Measurements from ENCODE around the gene NDFIP2.
A peak's percentile ranks its signal among the peaks of the same experiment; 100 is the strongest.

The NDFIP2 gene

GRCh38 chr13:79475569-79475968, 5.4 kb upstream of the NDFIP2 start:
- no peak for DNase-seq (ENCODE audit: low spot score)
- ChIA-PET POLR2A (ENCODE audit: low non-redundant PET) (no interaction called here), CTCF (interaction anchor here (0.6 kb wide), 1 partner anchor 37 kb away, joined by 3 read pairs; no protein-coding TSS in a partner anchor)
- H3K27ac ChIP-seq, result no peak overlapping the region
- TF ChIP-seq CTCF (conservative IDR thresholded peaks at IDR 0.05; ENCODE audit: low read depth), result no peak

- ChIA-PET CTCF (interaction anchor here (0.6 kb wide), 1 partner anchor 14 kb away, joined by 6 read pairs; no protein-coding TSS in a partner anchor), POLR2A (ENCODE audit: low non-redundant PET) (no interaction called here)
- no peak for DNase-seq (ENCODE audit: low spot score)
- TF ChIP-seq CTCF (conservative IDR thresholded peaks at IDR 0.05; ENCODE audit: low read depth), result no peak
- H3K27ac ChIP-seq, result no peak overlapping the region
Measured at GRCh38 chr13:79477968-79478367, 3.0 kb upstream of the NDFIP2 start.

GRCh38 chr13:79479882-79480281, 1.1 kb upstream of the NDFIP2 start:
- ChIA-PET CTCF (no interaction called here), POLR2A (ENCODE audit: low non-redundant PET) (no interaction called here)
- no peak for DNase-seq (ENCODE audit: low spot score)
- H3K27ac ChIP-seq, result 0 out of 2 replicates have a peak overlapping the region, but pooled peaks have one; percentile 19
- TF ChIP-seq CTCF (conservative IDR thresholded peaks at IDR 0.05; ENCODE audit: low read depth), result no peak

GRCh38 chr13:79481685-79482052, 714 bp downstream of the NDFIP2 start:
- H3K27ac ChIP-seq, result peak overlapping the region; percentile 94
- CTCF ChIA-PET, result interaction anchor here (0.5 to 2.0 kb wide), 7 partner anchors 48 to 150 kb away, joined by 3 to 8 read pairs (median 3); no protein-coding TSS in a partner anchor
- TF ChIP-seq CTCF (conservative IDR thresholded peaks at IDR 0.05; ENCODE audit: low read depth), result no peak
- DNase-seq (ENCODE audit: low spot score), result peak; percentile 35
- POLR2A ChIA-PET (ENCODE audit: low non-redundant PET), result interaction anchor here (0.6 to 1.3 kb wide), 4 partner anchors 29 to 290 kb away, joined by 3 to 9 read pairs (median 5); no protein-coding TSS in a partner anchor

- H3K27ac ChIP-seq, result no peak overlapping the region
- ChIA-PET CTCF (interaction anchor here (0.7 to 2.0 kb wide), 2 partner anchors 58 to 101 kb away, joined by 3 to 8 read pairs; no protein-coding TSS in a partner anchor), POLR2A (ENCODE audit: low non-redundant PET) (no interaction called here)
- TF ChIP-seq CTCF (conservative IDR thresholded peaks at IDR 0.05; ENCODE audit: low read depth), result no peak
- DNase-seq (ENCODE audit: low spot score), result no peak
Measured at GRCh38 chr13:79482281-79482970, 1.5 kb downstream of the NDFIP2 start.

GRCh38 chr13:79483086-79483706, 2.2 kb downstream of the NDFIP2 start:
- ChIA-PET POLR2A (ENCODE audit: low non-redundant PET) (no interaction called here), CTCF (interaction anchor here (0.7 to 0.9 kb wide), 2 partner anchors 59 to 102 kb away, joined by 3 read pairs; no protein-coding TSS in a partner anchor)
- no peak for TF ChIP-seq CTCF (conservative IDR thresholded peaks at IDR 0.05; ENCODE audit: low read depth)
- no peak for DNase-seq (ENCODE audit: low spot score)
- H3K27ac ChIP-seq, result no peak overlapping the region

Data from RWPE1 (cell line).